K562 (cell line): ENCODE measurements around the gene ZDHHC3. TPM values are rescaled to one million over a fixed set of nuclear protein-coding genes. Genes with fewer than 3 reads are reported as not detected.

ENCODE experiments used
- ATAC-seq: fragments of 200-7000 bp; cut with Tn5 transposase; 3 replicates; pipeline ENCODE4 v1.9.1; 2020; ENCODE audit warnings: moderate library complexity
- BruUV-seq: library from RNA; stranded (reverse); fragments of 400-500 nt; replicated peaks from 2 replicates; lab custom pipeline; 2021; lab: Mats Ljungman, UMichigan
- CTCF ChIA-PET: fragments of 300-600 bp; formaldehyde crosslinking; extraction: SDS; loops from one replicate; lab custom pipeline; 2021; ENCODE audit warnings: low intra/inter-chr PET ratio; lab: Yijun Ruan, JAX
- POLR2A ChIA-PET: fragments of 300-600, 350-650 bp; sonication (Branson Sonifier 250); formaldehyde crosslinking; extraction: SDS; loops from one replicate; lab custom pipeline; 2021; ENCODE audit warnings: antibody characterized with exemption, inconsistent platforms; lab: Yijun Ruan, JAX
- DNase-seq, 4 experiments: peaks; one replicate each; pipeline versions ENCODE4 v3.0.0 to v3.0.0-alpha.2; 2011 to 2018; ENCODE audit warnings: low spot score in 3 of 4, mixed read lengths in 3 of 4; ENCODE audit errors: extremely low read depth in 1 of 4
- FAIRE-seq: peaks from 2 replicates; lab custom pipeline; 2011; peaks lifted over from hg19 to GRCh38; lab: Jason Lieb, UNC
- H2AFZ ChIP-seq: 2 replicates; pipeline ENCODE4 v1.6.0; 2011; ENCODE audit warnings: low read depth, low read length, control low read depth, inconsistent platforms
- H3K27ac ChIP-seq: fragments of 200-600 bp; 3 replicates; pipeline ENCODE4 v1.8.0; 2011; ENCODE audit warnings: low read depth, mild to moderate bottlenecking, control low read depth, inconsistent platforms, low read length, moderate library complexity, mixed read lengths; ENCODE audit errors: extremely low read depth
- H3K27me3 ChIP-seq, 2 experiments: fragments of 300-600 bp in 1 of 2; 2 replicates in 1 of 2; 3 replicates in 1 of 2; pipeline versions ENCODE4 v1.6.0 to v1.8.0; 2011; ENCODE audit warnings: inconsistent platforms in 2 of 2, low read length in 2 of 2, mild to moderate bottlenecking in 1 of 2, mixed read lengths in 1 of 2, moderate library complexity in 1 of 2; ENCODE audit not compliant: control insufficient read depth in 2 of 2, insufficient read depth in 2 of 2
- H3K36me3 ChIP-seq: fragments of 300-600 bp; 3 replicates; pipeline ENCODE4 v1.8.0; 2011; ENCODE audit warnings: mild to moderate bottlenecking, low read length, inconsistent platforms; ENCODE audit not compliant: control insufficient read depth, insufficient read depth
- H3K4me1 ChIP-seq, 2 experiments: fragments of 200-600 bp in 1 of 2; replicated peaks in 1 of 2; 2 replicates in 1 of 2; 3 replicates in 1 of 2; pipeline versions ENCODE4 v1.5.1 to v1.8.0; 2011; ENCODE audit warnings: inconsistent platforms in 2 of 2, low read length in 2 of 2, mild to moderate bottlenecking in 1 of 2, mixed read lengths in 1 of 2, moderate library complexity in 1 of 2; ENCODE audit not compliant: control insufficient read depth in 2 of 2, insufficient read depth in 2 of 2
- H3K4me2 ChIP-seq: 2 replicates; pipeline ENCODE4 v1.6.1; 2011; ENCODE audit warnings: low read length, control low read depth, inconsistent platforms, mixed read lengths; ENCODE audit not compliant: insufficient read depth
- H3K4me3 ChIP-seq: fragments of 200-600 bp; sonication (generic), shearing (Covaris generic); 2 replicates; pipeline ENCODE4 v1.5.1; 2016; ENCODE audit warnings: control low read depth, inconsistent platforms
- H3K79me2 ChIP-seq: fragments of 200-600 bp; 3 replicates; pipeline ENCODE4 v1.8.0; 2011; ENCODE audit warnings: low read length, inconsistent platforms; ENCODE audit not compliant: control insufficient read depth, insufficient read depth
- H3K9ac ChIP-seq, 2 experiments: 2 replicates each; pipeline versions ENCODE4 v1.6.0 to v1.6.1; 2011; ENCODE audit warnings: low read depth in 2 of 2, low read length in 2 of 2, control low read depth in 1 of 2, inconsistent platforms in 1 of 2, mild to moderate bottlenecking in 1 of 2, mixed read lengths in 1 of 2; ENCODE audit not compliant: insufficient read depth in 1 of 2
- H3K9me1 ChIP-seq: one replicate; pipeline ENCODE4 v1.6.0; 2011; ENCODE audit warnings: inconsistent platforms, mild to moderate bottlenecking, low read length, moderate library complexity; ENCODE audit not compliant: control insufficient read depth, insufficient read depth
- H3K9me3 ChIP-seq: replicated peaks from 2 replicates; pipeline ENCODE4 v1.5.1; 2011; ENCODE audit warnings: low read depth, low read length, inconsistent platforms; ENCODE audit not compliant: control insufficient read depth, insufficient read depth
- H4K20me1 ChIP-seq: replicated peaks from 2 replicates; pipeline ENCODE4 v1.6.1; 2011; ENCODE audit warnings: low read length, inconsistent platforms, mixed read lengths; ENCODE audit not compliant: control insufficient read depth, insufficient read depth
- CXXC5 ChIP-seq: fragments of 250-450 bp; sonication (Bioruptor Pico); IDR thresholded peaks from 2 replicates; pipeline ENCODE4 v1.8.0; 2022; ENCODE audit warnings: inconsistent platforms, mild to moderate bottlenecking, moderate library complexity
- FUS ChIP-seq: fragments of 200-400 bp; formaldehyde crosslinking; optimal IDR thresholded peaks from 2 replicates; pipeline ENCODE3; 2017; ENCODE audit warnings: low read depth, low read length
- HDAC8 ChIP-seq: fragments of 450-650 bp; IDR thresholded peaks from 2 replicates; pipeline ENCODE4 v1.6.1; 2016; ENCODE audit warnings: mild to moderate bottlenecking, missing genetic modification characterization, moderate library complexity, missing compliant biosample characterization
- KLF16 ChIP-seq: IDR thresholded peaks from 2 replicates; pipeline ENCODE4 v1.6.1; 2016; ENCODE audit warnings: antibody characterized with exemption
- MAFK ChIP-seq: IDR thresholded peaks from 2 replicates; pipeline ENCODE4 v1.6.1; 2011; ENCODE audit warnings: low read length, improper control_type of control experiment
- MCM3 ChIP-seq: fragments of 450-650 bp; IDR thresholded peaks from 2 replicates; pipeline ENCODE4 v1.6.1; 2016
- PHF8 ChIP-seq: fragments of 200-600 bp; sonication (generic); IDR thresholded peaks from 2 replicates; pipeline ENCODE4 v1.6.1; 2012; ENCODE audit warnings: mixed run types, mild to moderate bottlenecking, inconsistent platforms, low read length, moderate library complexity, borderline replicate concordance
- RFX1 ChIP-seq: fragments of 450-650 bp; IDR thresholded peaks from 2 replicates; pipeline ENCODE4 v1.6.1; 2016; ENCODE audit warnings: mild to moderate bottlenecking, moderate library complexity
- SMC3 ChIP-seq: conservative IDR thresholded peaks from 2 replicates; pipeline ENCODE4 v1.6.1; 2011; ENCODE audit warnings: low read depth, low read length, improper control_type of control experiment; ENCODE audit not compliant: insufficient read depth
- ZNF184 ChIP-seq: sonication (generic); formaldehyde crosslinking; IDR thresholded peaks from 2 replicates; pipeline ENCODE4 v1.5.0; 2020; ENCODE audit warnings: missing genetic modification reagents
- ZNF217 ChIP-seq: sonication (generic); formaldehyde crosslinking; IDR thresholded peaks from 2 replicates; pipeline ENCODE4 v1.8.0; 2022; ENCODE audit warnings: mild to moderate bottlenecking, missing genetic modification reagents
- ZNF282 ChIP-seq: sonication (generic); formaldehyde crosslinking; IDR thresholded peaks from 2 replicates; pipeline ENCODE4 v1.8.1; 2023; ENCODE audit warnings: missing genetic modification reagents
- ZNF584 ChIP-seq: fragments of 200-800 bp; sonication (Bioruptor generic); IDR thresholded peaks from 2 replicates; pipeline ENCODE4 v1.6.1; 2016; ENCODE audit warnings: low read depth, mild to moderate bottlenecking, missing genetic modification characterization, missing compliant biosample characterization
- ZZZ3 ChIP-seq: fragments of 450-650 bp; IDR thresholded peaks from 2 replicates; pipeline ENCODE4 v1.6.1; 2016; ENCODE audit warnings: antibody characterized with exemption, mild to moderate bottlenecking, moderate library complexity
- WGBS: fragments of 100-300 bp; shearing (Covaris generic); methylation state at CpG from one replicate; pipeline ENCODE4 v1.1.6; 2016; ENCODE audit warnings: low coverage, mixed read lengths; ENCODE audit not compliant: insufficient coverage; ENCODE audit errors: missing lambda C conversion rate; 5-methylcytosine and 5-hydroxymethylcytosine counted together
- in situ Hi-C: fragments of 300-500 bp; cut with MboI; formaldehyde crosslinking; loops from 4 replicates; pipeline ENCODE4 v1.15.0; 2018; ENCODE audit warnings: inconsistent platforms, mixed read lengths
- intact Hi-C: fragments of 100-400 bp; cut with micrococcal nuclease; formaldehyde crosslinking; loops from 2 replicates; pipeline ENCODE4 v1.14.2; 2022
- polyA plus RNA-seq, 8 experiments: library from polyadenylated mRNA; depleted of rRNA in 4 of 8; stranded (reverse) in 5 of 8; unstranded in 3 of 8; fragments of >200 nt; fragmentation: Nextera tagmentation in 2 of 8; fragmentation: Illumina TruSeq in 1 of 8; extraction: Ambion mirVana in 2 of 8; extraction: Trizol in 1 of 8; gene quantifications; 2 replicates each; pipeline versions ENCODE4 v1.2.1 to v1.2.3, GENCODE V29; 2011 to 2014; ENCODE audit warnings: inconsistent platforms in 1 of 8, missing spikeins in 1 of 8
- total RNA-seq, 7 experiments: library from RNA; depleted of rRNA in 6 of 7; stranded (reverse); fragments of >200 nt in 6 of 7; fragmentation: Illumina TruSeq in 2 of 7; extraction: Trizol in 2 of 7; gene quantifications; 2 replicates each; pipeline versions ENCODE4 v1.2.1 to v1.2.3, GENCODE V29; 2011 to 2021; ENCODE audit warnings: low replicate concordance in 1 of 7
- TF ChIP-seq, protein P1 (sequence below): fragments of 450-650 bp; IDR thresholded peaks from one replicate; pipeline ENCODE4 v1.6.1; 2018; ENCODE audit warnings: mild to moderate bottlenecking, moderate library complexity; ENCODE audit not compliant: partially characterized antibody
- TF ChIP-seq, protein P2 (sequence below), 2 experiments: fragments of 450-650 bp; IDR thresholded peaks; 2 replicates each; pipeline ENCODE4 v1.6.1; 2018; ENCODE audit warnings: mild to moderate bottlenecking in 2 of 2, low read depth in 1 of 2; ENCODE audit not compliant: partially characterized antibody in 2 of 2

Gene ZDHHC3
- total and polyA plus RNA-seq, 9 of the 15 experiments (the other 6 are each of a cell fraction or from before 2014, with no cell fraction given), result 10.3 to 120 (median 67.2) TPM

DNA sequence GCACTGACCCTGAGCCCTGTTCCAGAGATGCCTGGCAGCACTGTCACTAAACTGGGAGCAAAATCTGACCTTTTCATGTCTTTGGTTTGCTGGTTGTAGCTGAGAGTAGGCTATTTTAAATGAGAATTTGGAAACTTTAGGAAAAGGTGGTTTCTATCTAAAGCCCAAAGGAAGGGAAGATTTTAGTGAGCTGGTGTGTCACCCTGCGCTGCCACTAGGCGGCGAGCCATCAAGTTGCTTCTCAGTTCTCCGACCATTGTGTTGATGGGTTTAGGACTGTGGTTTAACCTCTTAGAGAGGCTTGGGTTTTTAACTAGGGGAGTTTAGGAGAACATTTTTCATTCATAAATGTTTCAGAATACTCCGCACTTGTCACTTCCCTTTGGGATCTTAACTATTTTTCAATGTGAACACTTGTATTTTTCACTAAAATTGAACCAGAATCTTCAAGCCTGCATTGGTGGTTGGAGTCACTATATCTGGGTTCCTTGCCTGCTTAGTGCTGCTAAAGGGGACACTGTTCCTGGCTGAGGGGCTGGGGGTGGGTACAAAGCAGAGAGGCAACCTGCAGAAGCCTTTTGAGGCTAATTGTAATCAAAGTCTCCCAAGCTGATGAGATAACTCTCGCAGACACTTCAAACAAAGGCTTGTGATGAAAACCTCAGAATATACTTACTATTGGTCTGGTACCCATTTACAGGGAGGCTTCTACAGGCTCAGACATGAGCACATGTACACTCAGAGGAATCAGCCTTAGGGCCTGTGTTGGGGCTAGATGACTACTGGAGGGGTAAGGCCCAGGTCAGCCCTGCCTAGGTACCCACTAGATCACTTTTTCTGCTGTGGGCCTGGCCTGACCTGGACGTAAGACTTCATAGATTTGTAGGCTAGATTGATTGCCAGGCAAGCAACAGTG, 16.8 kb upstream of the ZDHHC3 start:
- H3K27ac ChIP-seq, result no peak overlapping the region
- no peak overlapping the region for H3K4me2 ChIP-seq
- ChIA-PET CTCF (no interaction called here), POLR2A (interaction anchor here (0.6 to 2.6 kb wide), 8 partner anchors 9 to 782 kb away, joined by 3 to 6 read pairs (median 3); no protein-coding TSS in a partner anchor)
- H3K27me3 ChIP-seq, result no peaks in the 10 kb centered on the region
- H3K36me3 ChIP-seq, result peaks cover 98% of the 10 kb centered on the region
- FAIRE-seq, result peak; percentile 84
- peak; percentile 62 to 67 (median 64) for DNase-seq
- in situ Hi-C loops, result no loop called here
- 36% methylated on average over 7 of the region's 7 CpGs for WGBS
- no peaks in the 10 kb centered on the region; a peak in 1 of 5 replicates for H3K4me1 ChIP-seq
- H3K79me2 ChIP-seq, result peaks cover 53% of the 10 kb centered on the region
- no peak overlapping the region for H3K9ac ChIP-seq
- ATAC-seq, result peak; percentile 91
- no peaks in the 10 kb centered on the region for H3K9me3 ChIP-seq
- peaks cover 20% of the 10 kb centered on the region; the same call in 1 of the 2 replicates for H4K20me1 ChIP-seq
- BruUV-seq, result no TSS peak
- intact Hi-C loops, result loop anchor here (10.0 kb wide), 1 partner anchor 668 kb away; no protein-coding TSS in a partner anchor
- H3K9me1 ChIP-seq, result peaks cover 14% of the 10 kb centered on the region
- no peak overlapping the region for H2AFZ ChIP-seq
- no peak overlapping the region for H3K4me3 ChIP-seq
- TF ChIP-seq KLF16 (peak; percentile 31; the same call in 1 of the 2 replicates), HDAC8 (tag) (no peak), SMC3 (peak; percentile 49; the same call in 1 of the 2 replicates), RFX1 (no peak), ZNF217 (CRISPR knock-in tag) (no peak), MCM3 (no peak), MAFK (no peak), FUS (no peak), ZNF584 (no peak), PHF8 (no peak), ZNF184 (CRISPR knock-in tag) (no peak), ZNF282 (no peak), CXXC5 (CRISPR knock-in tag) (0 out of 2 replicates have a peak, but pooled peaks have one; percentile 11), ZZZ3 (no peak)
- TF ChIP-seq, protein P1, sequence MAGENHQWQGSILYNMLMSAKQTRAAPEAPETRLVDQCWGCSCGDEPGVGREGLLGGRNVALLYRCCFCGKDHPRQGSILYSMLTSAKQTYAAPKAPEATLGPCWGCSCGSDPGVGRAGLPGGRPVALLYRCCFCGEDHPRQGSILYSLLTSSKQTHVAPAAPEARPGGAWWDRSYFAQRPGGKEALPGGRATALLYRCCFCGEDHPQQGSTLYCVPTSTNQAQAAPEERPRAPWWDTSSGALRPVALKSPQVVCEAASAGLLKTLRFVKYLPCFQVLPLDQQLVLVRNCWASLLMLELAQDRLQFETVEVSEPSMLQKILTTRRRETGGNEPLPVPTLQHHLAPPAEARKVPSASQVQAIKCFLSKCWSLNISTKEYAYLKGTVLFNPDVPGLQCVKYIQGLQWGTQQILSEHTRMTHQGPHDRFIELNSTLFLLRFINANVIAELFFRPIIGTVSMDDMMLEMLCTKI, result no peak
- TF ChIP-seq, protein P2, sequence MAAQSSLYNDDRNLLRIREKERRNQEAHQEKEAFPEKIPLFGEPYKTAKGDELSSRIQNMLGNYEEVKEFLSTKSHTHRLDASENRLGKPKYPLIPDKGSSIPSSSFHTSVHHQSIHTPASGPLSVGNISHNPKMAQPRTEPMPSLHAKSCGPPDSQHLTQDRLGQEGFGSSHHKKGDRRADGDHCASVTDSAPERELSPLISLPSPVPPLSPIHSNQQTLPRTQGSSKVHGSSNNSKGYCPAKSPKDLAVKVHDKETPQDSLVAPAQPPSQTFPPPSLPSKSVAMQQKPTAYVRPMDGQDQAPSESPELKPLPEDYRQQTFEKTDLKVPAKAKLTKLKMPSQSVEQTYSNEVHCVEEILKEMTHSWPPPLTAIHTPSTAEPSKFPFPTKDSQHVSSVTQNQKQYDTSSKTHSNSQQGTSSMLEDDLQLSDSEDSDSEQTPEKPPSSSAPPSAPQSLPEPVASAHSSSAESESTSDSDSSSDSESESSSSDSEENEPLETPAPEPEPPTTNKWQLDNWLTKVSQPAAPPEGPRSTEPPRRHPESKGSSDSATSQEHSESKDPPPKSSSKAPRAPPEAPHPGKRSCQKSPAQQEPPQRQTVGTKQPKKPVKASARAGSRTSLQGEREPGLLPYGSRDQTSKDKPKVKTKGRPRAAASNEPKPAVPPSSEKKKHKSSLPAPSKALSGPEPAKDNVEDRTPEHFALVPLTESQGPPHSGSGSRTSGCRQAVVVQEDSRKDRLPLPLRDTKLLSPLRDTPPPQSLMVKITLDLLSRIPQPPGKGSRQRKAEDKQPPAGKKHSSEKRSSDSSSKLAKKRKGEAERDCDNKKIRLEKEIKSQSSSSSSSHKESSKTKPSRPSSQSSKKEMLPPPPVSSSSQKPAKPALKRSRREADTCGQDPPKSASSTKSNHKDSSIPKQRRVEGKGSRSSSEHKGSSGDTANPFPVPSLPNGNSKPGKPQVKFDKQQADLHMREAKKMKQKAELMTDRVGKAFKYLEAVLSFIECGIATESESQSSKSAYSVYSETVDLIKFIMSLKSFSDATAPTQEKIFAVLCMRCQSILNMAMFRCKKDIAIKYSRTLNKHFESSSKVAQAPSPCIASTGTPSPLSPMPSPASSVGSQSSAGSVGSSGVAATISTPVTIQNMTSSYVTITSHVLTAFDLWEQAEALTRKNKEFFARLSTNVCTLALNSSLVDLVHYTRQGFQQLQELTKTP (IDR thresholded peaks at IDR 0.05; ENCODE audit: low read depth in 1 of 2, partially characterized antibody in 2 of 2), result no peak
